OCI-LY1 (cell line): ENCODE data around the gene PIAS4.

ENCODE experiments used
- H2AFZ ChIP-seq: fragments of 200-600 bp; sonication (generic), shearing (Covaris generic); 2 replicates; pipeline ENCODE4 v1.6.0; 2014; ENCODE audit warnings: antibody characterized with exemption, mild to moderate bottlenecking, low read length
- H3F3A ChIP-seq: fragments of 200-600 bp; sonication (generic), shearing (Covaris generic); 2 replicates; pipeline ENCODE4 v1.6.0; 2014; ENCODE audit warnings: mild to moderate bottlenecking, antibody characterized with exemption, low read length, moderate library complexity; ENCODE audit not compliant: insufficient read depth
- H3K27ac ChIP-seq: fragments of 200-600 bp; sonication (generic); 2 replicates; pipeline ENCODE4 v1.5.1; 2014; ENCODE audit warnings: low read length, mixed run types, mild to moderate bottlenecking, low read depth; ENCODE audit not compliant: poor library complexity, severe bottlenecking
- H3K27me3 ChIP-seq: fragments of 200-600 bp; sonication (generic); 2 replicates; pipeline ENCODE4 v1.6.0; 2014; ENCODE audit warnings: antibody characterized with exemption, mild to moderate bottlenecking, low read length, moderate library complexity; ENCODE audit not compliant: insufficient read depth
- H3K36me3 ChIP-seq: fragments of 200-600 bp; sonication (generic); 2 replicates; pipeline ENCODE4 v1.6.1; 2014; ENCODE audit warnings: mild to moderate bottlenecking, antibody characterized with exemption, low read length, moderate library complexity, mixed read lengths; ENCODE audit not compliant: insufficient read depth
- H3K4me1 ChIP-seq: fragments of 200-600 bp; sonication (generic); 2 replicates; pipeline ENCODE4 v1.5.1; 2014; ENCODE audit warnings: mild to moderate bottlenecking, low read length, moderate library complexity; ENCODE audit not compliant: insufficient read depth, severe bottlenecking
- H3K4me2 ChIP-seq: fragments of 200-600 bp; sonication (generic), shearing (Covaris generic); 2 replicates; pipeline ENCODE4 v1.6.1; 2014; ENCODE audit warnings: low read length
- H3K4me3 ChIP-seq: fragments of 200-600 bp; sonication (generic); 2 replicates; pipeline ENCODE4 v1.5.1; 2014; ENCODE audit warnings: low read length, low read depth, mild to moderate bottlenecking, mixed read lengths; ENCODE audit not compliant: poor library complexity, severe bottlenecking
- H3K79me2 ChIP-seq: fragments of 200-600 bp; shearing (Covaris generic); 2 replicates; pipeline ENCODE4 v1.6.1; 2016; ENCODE audit warnings: mixed run types, low read length, mixed read lengths; ENCODE audit not compliant: insufficient read depth
- H3K9ac ChIP-seq: fragments of 200-600 bp; sonication (generic), shearing (Covaris generic); 2 replicates; pipeline ENCODE4 v1.6.1; 2014; ENCODE audit warnings: mild to moderate bottlenecking, low read length, mixed read lengths
- H3K9me2 ChIP-seq: fragments of 200-600 bp; sonication (generic), shearing (Covaris generic); 2 replicates; pipeline ENCODE4 v1.6.1; 2014; ENCODE audit warnings: low read depth, mild to moderate bottlenecking, low read length, mixed read lengths
- H3K9me3 ChIP-seq: fragments of 200-600 bp; shearing (Covaris generic); 2 replicates; pipeline ENCODE4 v1.6.1; 2014; ENCODE audit warnings: low read length, mixed read lengths
- H4K20me1 ChIP-seq: fragments of 200-600 bp; sonication (generic), shearing (Covaris generic); 2 replicates; pipeline ENCODE4 v1.6.0; 2016; ENCODE audit warnings: mild to moderate bottlenecking, low read length; ENCODE audit not compliant: insufficient read depth
- EZH2 ChIP-seq: fragments of 200-600 bp; sonication (generic), shearing (Covaris generic); IDR thresholded peaks from 2 replicates; pipeline ENCODE4 v1.8.0; 2017; ENCODE audit warnings: borderline replicate concordance, mixed run types, mild to moderate bottlenecking, antibody characterized with exemption, low read length, moderate library complexity, mixed read lengths
- TF ChIP-seq, protein P1 (sequence below): fragments of 200-600 bp; sonication (generic), shearing (Covaris generic); IDR thresholded peaks from 2 replicates; pipeline ENCODE4 v1.5.1; 2017; ENCODE audit warnings: mild to moderate bottlenecking, antibody characterized with exemption, low read length, moderate library complexity, mixed read lengths

PIAS4 gene

GRCh38 chr19:4038057-4038456, 30.5 kb downstream of the PIAS4 start:
- no peaks in the 10 kb centered on the region for H3K9me3 ChIP-seq
- no peaks in the 10 kb centered on the region for H4K20me1 ChIP-seq
- no peaks in the 10 kb centered on the region for H3K9me2 ChIP-seq
- no peaks in the 10 kb centered on the region for H3K79me2 ChIP-seq
- H3K27me3 ChIP-seq: no peaks in the 10 kb centered on the region
- TF ChIP-seq EZH2: no peak
- TF ChIP-seq, protein P1, sequence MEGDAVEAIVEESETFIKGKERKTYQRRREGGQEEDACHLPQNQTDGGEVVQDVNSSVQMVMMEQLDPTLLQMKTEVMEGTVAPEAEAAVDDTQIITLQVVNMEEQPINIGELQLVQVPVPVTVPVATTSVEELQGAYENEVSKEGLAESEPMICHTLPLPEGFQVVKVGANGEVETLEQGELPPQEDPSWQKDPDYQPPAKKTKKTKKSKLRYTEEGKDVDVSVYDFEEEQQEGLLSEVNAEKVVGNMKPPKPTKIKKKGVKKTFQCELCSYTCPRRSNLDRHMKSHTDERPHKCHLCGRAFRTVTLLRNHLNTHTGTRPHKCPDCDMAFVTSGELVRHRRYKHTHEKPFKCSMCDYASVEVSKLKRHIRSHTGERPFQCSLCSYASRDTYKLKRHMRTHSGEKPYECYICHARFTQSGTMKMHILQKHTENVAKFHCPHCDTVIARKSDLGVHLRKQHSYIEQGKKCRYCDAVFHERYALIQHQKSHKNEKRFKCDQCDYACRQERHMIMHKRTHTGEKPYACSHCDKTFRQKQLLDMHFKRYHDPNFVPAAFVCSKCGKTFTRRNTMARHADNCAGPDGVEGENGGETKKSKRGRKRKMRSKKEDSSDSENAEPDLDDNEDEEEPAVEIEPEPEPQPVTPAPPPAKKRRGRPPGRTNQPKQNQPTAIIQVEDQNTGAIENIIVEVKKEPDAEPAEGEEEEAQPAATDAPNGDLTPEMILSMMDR: no peak
- no peak overlapping the region for H3K4me3 ChIP-seq
- H3K36me3 ChIP-seq: peaks cover 51% of the 10 kb centered on the region
- no peak overlapping the region for H2AFZ ChIP-seq
- no peaks in the 10 kb centered on the region for H3K4me1 ChIP-seq
- H3K4me2 ChIP-seq: no peak overlapping the region
- H3K27ac ChIP-seq: no peak overlapping the region
- no peaks in the 10 kb centered on the region for H3F3A ChIP-seq
- no peak overlapping the region for H3K9ac ChIP-seq

DNA sequence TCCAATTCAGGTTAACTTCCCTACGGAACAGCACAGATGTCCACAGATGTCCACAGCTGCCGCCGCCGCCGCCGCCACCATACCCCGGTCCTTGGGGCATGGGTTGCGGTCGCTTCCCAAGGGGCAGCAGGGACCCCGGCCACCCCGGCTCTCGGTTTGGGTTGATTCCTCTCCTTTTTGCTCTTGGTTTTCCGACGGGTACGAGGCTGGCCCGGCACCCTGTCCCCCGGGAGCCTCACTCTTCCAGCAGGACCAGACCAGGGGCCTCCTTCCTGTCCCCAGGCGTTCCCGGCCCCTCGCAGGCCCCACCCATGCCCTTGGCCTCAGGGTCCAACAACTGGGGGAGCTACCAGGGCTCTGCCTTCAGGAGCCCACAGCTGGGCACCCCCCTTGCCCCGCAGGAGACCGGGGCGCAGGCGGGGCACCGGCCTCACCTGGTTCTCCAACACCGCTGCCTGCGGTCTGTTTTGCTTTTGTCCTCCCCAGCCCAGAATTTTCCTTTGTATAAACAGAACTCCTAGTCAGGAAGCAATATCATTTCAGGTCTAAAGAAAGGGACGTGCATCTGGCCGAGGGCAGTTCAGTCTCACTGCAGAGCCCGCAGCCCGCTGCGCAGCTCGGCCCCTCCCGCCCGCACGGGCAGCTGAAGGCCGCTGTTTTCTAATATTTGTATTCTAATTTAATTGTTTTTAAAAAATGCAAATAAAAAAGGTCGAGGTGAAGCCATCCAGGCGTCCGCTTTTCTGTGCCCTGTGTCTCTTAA, 31.3 kb downstream of the PIAS4 start:
- Histone ChIP-seq H3K27me3 (no peaks in the 10 kb centered on the region), H3K4me3 (no peak overlapping the region), H3K9ac (no peak overlapping the region), H3K9me3 (no peaks in the 10 kb centered on the region), H4K20me1 (no peaks in the 10 kb centered on the region), H3K79me2 (no peaks in the 10 kb centered on the region), H3K4me2 (no peak overlapping the region), H3K27ac (no peak overlapping the region), H2AFZ (no peak overlapping the region), H3K4me1 (no peaks in the 10 kb centered on the region), H3F3A (no peaks in the 10 kb centered on the region), H3K36me3 (peaks cover 45% of the 10 kb centered on the region), H3K9me2 (no peaks in the 10 kb centered on the region)
- TF ChIP-seq, protein P1: no peak
- no peak for TF ChIP-seq EZH2

GRCh38 chr19:4042064-4042730, 34.7 kb downstream of the PIAS4 start:
- H3K79me2 ChIP-seq: peaks cover 6% of the 10 kb centered on the region; the same call in 1 of the 2 replicates
- H3K9me3 ChIP-seq: no peaks in the 10 kb centered on the region
- H2AFZ ChIP-seq: no peak overlapping the region
- H3K27me3 ChIP-seq: no peaks in the 10 kb centered on the region
- H3K9ac ChIP-seq: no peak overlapping the region
- peaks cover 39% of the 10 kb centered on the region for H3K36me3 ChIP-seq
- TF ChIP-seq EZH2: no peak
- TF ChIP-seq, protein P1: no peak
- no peak overlapping the region for H3K4me2 ChIP-seq
- no peaks in the 10 kb centered on the region for H3F3A ChIP-seq
- no peaks in the 10 kb centered on the region for H4K20me1 ChIP-seq
- H3K4me1 ChIP-seq: no peaks in the 10 kb centered on the region
- H3K9me2 ChIP-seq: no peaks in the 10 kb centered on the region
- H3K27ac ChIP-seq: no peak overlapping the region
- H3K4me3 ChIP-seq: no peak overlapping the region
